A673 (cell line): Measurements from ENCODE around the gene TMEM258.

Source experiments
- EZH2 ChIP-seq: fragments of 200-600 bp; sonication (generic); IDR thresholded peaks from 2 replicates; pipeline ENCODE4 v1.6.1; 2017; ENCODE audit warnings: borderline replicate concordance, low read depth, mild to moderate bottlenecking, mixed read lengths, antibody characterized with exemption, low read length; ENCODE audit not compliant: poor library complexity, severe bottlenecking
- TF ChIP-seq, protein P1 (sequence below): fragments of 300-800, 200-600 bp; sonication (generic); conservative IDR thresholded peaks from 2 replicates; pipeline ENCODE4 v1.5.1; 2017; ENCODE audit warnings: low read depth, mild to moderate bottlenecking, antibody characterized with exemption, low read length, moderate library complexity, mixed read lengths

DNA sequence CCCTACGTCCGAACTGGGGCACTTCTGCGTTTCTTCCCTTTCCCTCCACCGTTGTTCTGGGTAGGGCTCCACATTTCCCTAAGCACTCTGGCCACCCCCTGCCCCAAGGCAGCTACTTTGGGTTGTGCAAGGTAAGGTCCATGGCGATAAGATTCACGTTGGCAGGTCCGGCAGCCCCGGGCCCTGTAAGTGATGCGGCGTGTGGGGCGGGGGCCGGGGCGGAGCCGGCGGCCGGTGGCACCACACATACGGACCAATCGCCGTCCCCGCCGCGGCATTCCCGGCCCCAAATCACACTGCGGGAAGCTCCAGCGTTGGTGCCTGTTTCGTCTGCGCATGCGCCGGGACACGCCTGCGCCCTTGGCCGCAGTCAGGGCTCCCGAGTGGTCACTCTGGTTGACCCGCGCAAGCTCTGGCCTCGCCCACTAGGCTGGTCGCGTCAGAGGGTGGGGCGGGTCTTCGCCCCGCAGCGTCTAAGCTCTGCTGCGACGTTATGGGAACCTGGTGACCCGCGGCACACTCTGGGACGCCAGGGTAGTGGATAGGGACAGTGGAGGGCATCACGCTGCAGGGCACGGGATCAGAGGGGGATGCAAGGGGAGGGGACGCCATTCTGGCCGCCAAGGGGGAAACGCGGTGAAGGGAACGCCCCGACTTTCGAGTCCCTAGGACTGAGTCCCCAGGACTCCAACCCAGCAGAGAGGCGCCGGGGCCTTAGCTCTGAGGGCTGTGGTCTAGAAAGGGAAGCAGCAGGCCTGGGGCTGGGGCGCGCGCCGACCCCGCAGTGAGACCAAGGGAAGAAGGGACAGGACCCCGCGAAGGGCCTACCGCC is 22.8 kb upstream of the TMEM258 start:
- TF ChIP-seq, protein P1, sequence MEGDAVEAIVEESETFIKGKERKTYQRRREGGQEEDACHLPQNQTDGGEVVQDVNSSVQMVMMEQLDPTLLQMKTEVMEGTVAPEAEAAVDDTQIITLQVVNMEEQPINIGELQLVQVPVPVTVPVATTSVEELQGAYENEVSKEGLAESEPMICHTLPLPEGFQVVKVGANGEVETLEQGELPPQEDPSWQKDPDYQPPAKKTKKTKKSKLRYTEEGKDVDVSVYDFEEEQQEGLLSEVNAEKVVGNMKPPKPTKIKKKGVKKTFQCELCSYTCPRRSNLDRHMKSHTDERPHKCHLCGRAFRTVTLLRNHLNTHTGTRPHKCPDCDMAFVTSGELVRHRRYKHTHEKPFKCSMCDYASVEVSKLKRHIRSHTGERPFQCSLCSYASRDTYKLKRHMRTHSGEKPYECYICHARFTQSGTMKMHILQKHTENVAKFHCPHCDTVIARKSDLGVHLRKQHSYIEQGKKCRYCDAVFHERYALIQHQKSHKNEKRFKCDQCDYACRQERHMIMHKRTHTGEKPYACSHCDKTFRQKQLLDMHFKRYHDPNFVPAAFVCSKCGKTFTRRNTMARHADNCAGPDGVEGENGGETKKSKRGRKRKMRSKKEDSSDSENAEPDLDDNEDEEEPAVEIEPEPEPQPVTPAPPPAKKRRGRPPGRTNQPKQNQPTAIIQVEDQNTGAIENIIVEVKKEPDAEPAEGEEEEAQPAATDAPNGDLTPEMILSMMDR = no peak
- TF ChIP-seq EZH2 = no peak
